HL-60 (cell line): ENCODE results near the gene TFAP2A.

Source experiments
- DNase-seq, 2 experiments: peaks; one replicate each; pipeline ENCODE4 v3.0.0-alpha.2; 2010 to 2020; ENCODE audit warnings: low read depth in 1 of 2, low spot score in 1 of 2
- H3K27ac ChIP-seq: fragments of 250-450 bp; sonication (Bioruptor Pico); replicated peaks from 2 replicates; pipeline ENCODE4 v1.5.1; 2020; ENCODE audit warnings: mild to moderate bottlenecking, moderate library complexity
- H3K27me3 ChIP-seq: fragments of 250-450 bp; sonication (Bioruptor Pico); 2 replicates; pipeline ENCODE4 v1.5.1; 2021; ENCODE audit warnings: mild to moderate bottlenecking, moderate library complexity; ENCODE audit not compliant: insufficient read depth, poor library complexity, severe bottlenecking
- H3K4me3 ChIP-seq: replicated peaks from 2 replicates; pipeline ENCODE4 v1.5.1; 2011; ENCODE audit warnings: mild to moderate bottlenecking, control low read depth, low read length; ENCODE audit not compliant: insufficient read depth
- CTCF ChIP-seq: IDR thresholded peaks from one replicate; pipeline ENCODE4 v1.5.1; 2011; ENCODE audit warnings: low read length, control low read depth, inconsistent platforms; ENCODE audit not compliant: insufficient read depth
- GABPA ChIP-seq: IDR thresholded peaks from 2 replicates; pipeline ENCODE4 v1.6.1; 2012; ENCODE audit warnings: low read depth
- POLR2AphosphoS5 ChIP-seq: IDR thresholded peaks from 2 replicates; pipeline ENCODE4 v1.6.1; 2012; ENCODE audit warnings: low read depth
- REST ChIP-seq: IDR thresholded peaks from 2 replicates; pipeline ENCODE4 v1.6.1; 2012; ENCODE audit warnings: low read depth; ENCODE audit not compliant: insufficient replicate concordance
- SPI1 ChIP-seq: IDR thresholded peaks from 2 replicates; pipeline ENCODE4 v1.6.1; 2012; ENCODE audit warnings: low read depth, mild to moderate bottlenecking, borderline replicate concordance

Gene TFAP2A

GRCh38 chr6:10384091-10384609, 30.7 kb downstream of the TFAP2A start:
- DNase-seq, result no peak
- Histone ChIP-seq H3K4me3 (no peak overlapping the region), H3K27ac (no peak overlapping the region), H3K27me3 (peaks cover 41% of the 10 kb centered on the region)
- TF ChIP-seq CTCF (no peak), REST (no peak), POLR2AphosphoS5 (no peak), GABPA (no peak), SPI1 (no peak)

GRCh38 chr6:10383331-10384090, 31.4 kb downstream of the TFAP2A start:
- Histone ChIP-seq H3K27me3 (peaks cover 40% of the 10 kb centered on the region), H3K4me3 (no peak overlapping the region), H3K27ac (no peak overlapping the region)
- DNase-seq, result no peak
- TF ChIP-seq SPI1 (no peak), POLR2AphosphoS5 (no peak), GABPA (no peak), REST (no peak), CTCF (no peak)

- DNase-seq, result no peak
- H3K27ac ChIP-seq, result no peak overlapping the region
- TF ChIP-seq GABPA (no peak), CTCF (no peak), REST (no peak), SPI1 (no peak), POLR2AphosphoS5 (no peak)
- peaks cover 36% of the 10 kb centered on the region for H3K27me3 ChIP-seq
- H3K4me3 ChIP-seq, result no peak overlapping the region
Measured at GRCh38 chr6:10382728-10383330, 32.0 kb downstream of the TFAP2A start.
